NT2/D1 (cell line): ENCODE data around the gene MAP3K20.

Source experiments
- DNase-seq: peaks from one replicate; pipeline ENCODE4 v3.0.0-alpha.2; 2011; ENCODE audit warnings: low read depth, low spot score
- H3K27me3 ChIP-seq: 2 replicates; pipeline ENCODE4 v1.6.0; 2011; ENCODE audit warnings: mild to moderate bottlenecking; ENCODE audit not compliant: insufficient read length, insufficient read depth
- H3K36me3 ChIP-seq: 2 replicates; pipeline ENCODE4 v1.6.1; 2011; ENCODE audit warnings: mild to moderate bottlenecking, low read length, mixed read lengths; ENCODE audit not compliant: insufficient read depth, insufficient read length
- H3K4me1 ChIP-seq: 2 replicates; pipeline ENCODE4 v1.5.1; 2011; ENCODE audit not compliant: insufficient read depth, insufficient read length
- H3K4me3 ChIP-seq: 2 replicates; pipeline ENCODE4 v1.5.1; 2011; ENCODE audit warnings: low read depth; ENCODE audit not compliant: insufficient read length
- H3K9ac ChIP-seq: 2 replicates; pipeline ENCODE4 v1.6.0; 2011; ENCODE audit warnings: low read depth; ENCODE audit not compliant: insufficient read length
- H3K9me3 ChIP-seq: 2 replicates; pipeline ENCODE4 v1.5.1; 2011; ENCODE audit warnings: mild to moderate bottlenecking, low read length; ENCODE audit not compliant: insufficient read depth
- SUZ12 ChIP-seq: IDR thresholded peaks from 2 replicates; pipeline ENCODE4 v1.6.1; 2011; ENCODE audit not compliant: insufficient read length, insufficient read depth; ENCODE audit errors: extremely low read depth
- YY1 ChIP-seq: IDR thresholded peaks from 2 replicates; pipeline ENCODE4 v1.6.1; 2011; ENCODE audit not compliant: insufficient read length, insufficient read depth
- ZNF274 ChIP-seq: IDR thresholded peaks from 2 replicates; pipeline ENCODE4 v1.6.1; 2011; ENCODE audit warnings: mild to moderate bottlenecking, low read depth, low read length

MAP3K20 gene

GRCh38 chr2:173210270-173211196, 134.9 kb downstream of the MAP3K20 start:
- DNase-seq, result peak; percentile 61
- no peaks in the 10 kb centered on the region for H3K9me3 ChIP-seq
- H3K36me3 ChIP-seq, result peaks cover 13% of the 10 kb centered on the region
- H3K9ac ChIP-seq, result no peak overlapping the region
- H3K4me1 ChIP-seq, result no peaks in the 10 kb centered on the region
- TF ChIP-seq SUZ12 (no peak), ZNF274 (no peak), YY1 (no peak)
- H3K4me3 ChIP-seq, result no peak overlapping the region
- H3K27me3 ChIP-seq, result no peaks in the 10 kb centered on the region

GRCh38 chr2:173213181-173213580, 137.5 kb downstream of the MAP3K20 start:
- H3K9ac ChIP-seq, result no peak overlapping the region
- DNase-seq, result no peak
- H3K4me3 ChIP-seq, result no peak overlapping the region
- H3K4me1 ChIP-seq, result no peaks in the 10 kb centered on the region
- peaks cover 13% of the 10 kb centered on the region for H3K36me3 ChIP-seq
- H3K9me3 ChIP-seq, result no peaks in the 10 kb centered on the region
- H3K27me3 ChIP-seq, result no peaks in the 10 kb centered on the region
- no peak for TF ChIP-seq ZNF274

- H3K9me3 ChIP-seq, result no peaks in the 10 kb centered on the region
- H3K9ac ChIP-seq, result no peak overlapping the region
- H3K36me3 ChIP-seq, result peaks cover 13% of the 10 kb centered on the region
- no peaks in the 10 kb centered on the region for H3K27me3 ChIP-seq
- DNase-seq, result no peak
- no peak for TF ChIP-seq ZNF274
- no peak for TF ChIP-seq SUZ12
- no peak for TF ChIP-seq YY1
- no peaks in the 10 kb centered on the region for H3K4me1 ChIP-seq
- no peak overlapping the region for H3K4me3 ChIP-seq
Observed at GRCh38 chr2:173214213-173214612, 138.6 kb downstream of the MAP3K20 start.

- no peaks in the 10 kb centered on the region for H3K4me1 ChIP-seq
- H3K36me3 ChIP-seq, result peaks cover 8% of the 10 kb centered on the region
- TF ChIP-seq SUZ12 (no peak), ZNF274 (no peak), YY1 (no peak)
- no peak overlapping the region for H3K9ac ChIP-seq
- DNase-seq, result no peak
- no peak overlapping the region for H3K4me3 ChIP-seq
- H3K27me3 ChIP-seq, result no peaks in the 10 kb centered on the region
- H3K9me3 ChIP-seq, result no peaks in the 10 kb centered on the region
Observed at GRCh38 chr2:173215316-173215715, 139.7 kb downstream of the MAP3K20 start.

- no peaks in the 10 kb centered on the region for H3K9me3 ChIP-seq
- H3K36me3 ChIP-seq, result peaks cover 7% of the 10 kb centered on the region
- no peak overlapping the region for H3K4me3 ChIP-seq
- no peaks in the 10 kb centered on the region for H3K27me3 ChIP-seq
- no peak for DNase-seq
- TF ChIP-seq YY1, result no peak
- no peak for TF ChIP-seq SUZ12
- TF ChIP-seq ZNF274, result no peak
- H3K4me1 ChIP-seq, result no peaks in the 10 kb centered on the region
- H3K9ac ChIP-seq, result no peak overlapping the region
Observed at GRCh38 chr2:173216051-173216450, 140.4 kb downstream of the MAP3K20 start.

- Histone ChIP-seq H3K9me3 (no peaks in the 10 kb centered on the region), H3K9ac (no peak overlapping the region), H3K36me3 (peaks cover 2% of the 10 kb centered on the region), H3K4me3 (no peak overlapping the region), H3K27me3 (no peaks in the 10 kb centered on the region), H3K4me1 (no peaks in the 10 kb centered on the region)
- TF ChIP-seq ZNF274 (no peak), YY1 (no peak), SUZ12 (no peak)
- DNase-seq, result no peak
Observed at GRCh38 chr2:173216668-173217067, 141.0 kb downstream of the MAP3K20 start.

GRCh38 chr2:173217116-173217840, 141.6 kb downstream of the MAP3K20 start:
- Histone ChIP-seq H3K36me3 (no peaks in the 10 kb centered on the region), H3K27me3 (no peaks in the 10 kb centered on the region), H3K9me3 (no peaks in the 10 kb centered on the region), H3K4me3 (no peak overlapping the region), H3K9ac (no peak overlapping the region), H3K4me1 (no peaks in the 10 kb centered on the region)
- no peak for TF ChIP-seq SUZ12
- no peak for TF ChIP-seq YY1
- no peak for TF ChIP-seq ZNF274
- no peak for DNase-seq
